GM18909 (cell line): ENCODE results near the gene OR52W1.

ENCODE experiments used
- ATAC-seq: cut with Tn5 transposase; IDR thresholded peaks from one replicate; pipeline ENCODE4 v1.9.1; 2021; ENCODE audit warnings: mild to moderate bottlenecking; ENCODE audit not compliant: unreplicated experiment, poor library complexity

Gene OR52W1, protein sequence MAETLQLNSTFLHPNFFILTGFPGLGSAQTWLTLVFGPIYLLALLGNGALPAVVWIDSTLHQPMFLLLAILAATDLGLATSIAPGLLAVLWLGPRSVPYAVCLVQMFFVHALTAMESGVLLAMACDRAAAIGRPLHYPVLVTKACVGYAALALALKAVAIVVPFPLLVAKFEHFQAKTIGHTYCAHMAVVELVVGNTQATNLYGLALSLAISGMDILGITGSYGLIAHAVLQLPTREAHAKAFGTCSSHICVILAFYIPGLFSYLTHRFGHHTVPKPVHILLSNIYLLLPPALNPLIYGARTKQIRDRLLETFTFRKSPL

DNA sequence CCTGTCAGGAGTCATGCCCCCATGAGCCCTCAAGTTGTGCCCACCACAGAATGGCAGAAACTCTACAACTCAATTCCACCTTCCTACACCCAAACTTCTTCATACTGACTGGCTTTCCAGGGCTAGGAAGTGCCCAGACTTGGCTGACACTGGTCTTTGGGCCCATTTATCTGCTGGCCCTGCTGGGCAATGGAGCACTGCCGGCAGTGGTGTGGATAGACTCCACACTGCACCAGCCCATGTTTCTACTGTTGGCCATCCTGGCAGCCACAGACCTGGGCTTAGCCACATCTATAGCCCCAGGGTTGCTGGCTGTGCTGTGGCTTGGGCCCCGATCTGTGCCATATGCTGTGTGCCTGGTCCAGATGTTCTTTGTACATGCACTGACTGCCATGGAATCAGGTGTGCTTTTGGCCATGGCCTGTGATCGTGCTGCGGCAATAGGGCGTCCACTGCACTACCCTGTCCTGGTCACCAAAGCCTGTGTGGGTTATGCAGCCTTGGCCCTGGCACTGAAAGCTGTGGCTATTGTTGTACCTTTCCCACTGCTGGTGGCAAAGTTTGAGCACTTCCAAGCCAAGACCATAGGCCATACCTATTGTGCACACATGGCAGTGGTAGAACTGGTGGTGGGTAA, at the start of gene OR52W1:
OR52W1 (plus strand) TSS at position 51 of the 637 bp plus-strand sequence; CDS start at position 51, 0 bp downstream.
- ATAC-seq = no peak

DNA sequence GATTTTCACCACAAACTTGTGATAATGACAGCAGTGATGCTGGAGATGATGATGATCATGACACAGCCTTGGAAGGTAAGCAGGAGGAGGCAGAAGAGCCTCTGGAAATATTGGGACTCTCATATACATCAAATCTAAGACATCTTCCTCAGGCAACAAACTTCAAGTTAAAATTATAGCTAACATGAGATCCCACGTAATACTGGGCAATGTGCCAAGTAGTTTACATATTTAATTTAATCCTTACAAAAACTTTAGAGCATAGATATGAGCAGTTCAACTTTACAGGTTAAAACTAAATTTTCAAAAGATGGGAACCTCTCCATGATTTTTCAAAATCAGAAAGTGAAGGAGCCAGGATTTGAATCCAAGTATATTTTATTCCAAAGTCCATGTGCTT, 47.9 kb upstream of the OR52W1 start:
- ATAC-seq = no peak

DNA sequence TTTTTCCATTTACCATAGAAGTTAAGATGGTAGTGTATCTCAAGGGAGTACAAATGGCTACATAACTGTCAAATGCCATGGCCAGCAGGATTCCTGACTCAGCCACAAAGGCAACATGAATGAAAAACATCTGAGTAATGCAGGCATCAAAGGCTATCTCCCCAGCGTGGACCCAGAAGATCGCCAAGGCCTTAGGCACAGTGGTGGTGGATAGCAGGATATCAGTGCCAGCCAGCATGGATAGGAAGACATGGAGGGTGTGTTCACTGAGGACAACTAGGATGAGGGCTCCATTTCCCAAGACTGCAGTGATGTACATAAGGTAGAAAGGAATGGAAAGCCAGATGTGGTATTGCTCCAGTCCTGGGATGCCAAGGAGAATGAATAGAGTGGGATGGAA, 46.9 kb upstream of the OR52W1 start:
- ATAC-seq = no peak

DNA sequence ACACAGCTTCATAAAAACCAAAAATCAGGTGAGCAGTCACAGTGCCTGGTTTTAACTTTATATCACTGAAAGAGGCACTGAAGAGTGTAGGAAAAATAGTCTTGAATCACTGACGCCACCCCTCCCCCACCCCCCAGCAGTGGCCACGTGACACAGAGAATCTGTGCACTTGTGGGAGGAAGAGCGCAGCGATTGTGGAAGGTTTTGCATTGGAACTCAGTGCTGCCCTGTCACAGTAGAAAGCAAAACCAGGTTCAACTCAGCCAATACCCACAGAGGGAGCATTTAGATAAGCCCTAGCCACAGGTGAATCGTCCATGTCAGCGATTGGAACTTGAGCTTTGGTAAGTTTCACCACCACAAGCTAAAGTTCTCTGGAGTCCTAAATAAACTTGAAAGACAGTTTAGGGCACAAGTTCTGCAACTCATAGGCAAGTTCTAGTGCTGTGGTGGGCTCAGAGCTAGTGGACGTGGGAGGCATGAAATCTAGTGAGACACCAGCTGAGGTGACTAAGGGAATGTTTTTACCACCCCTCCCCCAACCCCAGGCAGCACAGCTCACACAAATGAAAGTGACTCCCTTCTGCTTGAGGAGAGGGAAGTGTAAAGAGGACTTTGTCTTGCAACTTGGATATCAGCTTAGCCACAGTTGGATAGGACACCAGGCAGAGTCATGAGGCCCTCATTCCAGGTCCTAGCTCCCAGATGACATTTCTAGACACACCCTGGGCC, 42.2 kb upstream of the OR52W1 start:
- no peak for ATAC-seq

DNA sequence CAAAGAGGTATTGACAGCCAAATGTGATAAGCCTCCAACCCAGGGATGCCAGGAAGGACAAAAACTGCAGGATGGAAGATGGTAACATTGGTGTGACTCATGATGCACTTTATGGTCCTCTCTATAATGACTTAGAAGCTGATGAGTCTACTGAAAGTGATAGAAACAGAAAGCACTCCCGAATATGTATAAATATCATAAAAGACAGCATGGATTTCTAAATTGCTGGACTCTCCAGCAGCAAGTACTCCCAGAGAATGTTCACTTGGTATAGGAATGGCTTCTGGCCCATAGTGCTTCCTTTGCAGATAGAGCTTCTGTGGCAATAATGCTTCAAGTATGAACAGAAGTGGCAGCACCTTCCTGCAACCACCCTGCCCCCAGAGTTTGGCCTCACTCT, 28.8 kb upstream of the OR52W1 start, which contains the start of gene OR52B2:
OR52B2 (minus strand) TSS at position 101 of the 400 bp plus-strand sequence; CDS start at position 101, 0 bp downstream.
- no peak for ATAC-seq

DNA sequence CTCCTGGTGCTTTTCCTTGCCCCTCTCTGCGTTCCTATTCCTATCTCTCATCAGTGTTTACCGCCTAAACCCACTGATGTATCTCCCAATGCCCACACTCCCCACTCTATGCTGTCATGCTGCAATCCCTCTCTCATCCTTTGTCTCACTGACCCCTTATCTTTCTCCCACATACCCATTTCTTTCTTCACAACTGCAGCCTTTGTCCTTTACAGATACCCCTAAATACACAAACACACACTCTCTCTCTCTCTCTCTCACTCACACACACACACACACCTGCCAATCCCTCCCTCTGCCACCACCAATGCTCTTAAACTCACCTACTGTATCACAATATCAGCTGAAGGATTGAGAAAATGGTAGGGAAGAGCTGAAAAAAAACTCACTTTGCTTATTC, 23.6 kb upstream of the OR52W1 start:
- ATAC-seq = no peak

DNA sequence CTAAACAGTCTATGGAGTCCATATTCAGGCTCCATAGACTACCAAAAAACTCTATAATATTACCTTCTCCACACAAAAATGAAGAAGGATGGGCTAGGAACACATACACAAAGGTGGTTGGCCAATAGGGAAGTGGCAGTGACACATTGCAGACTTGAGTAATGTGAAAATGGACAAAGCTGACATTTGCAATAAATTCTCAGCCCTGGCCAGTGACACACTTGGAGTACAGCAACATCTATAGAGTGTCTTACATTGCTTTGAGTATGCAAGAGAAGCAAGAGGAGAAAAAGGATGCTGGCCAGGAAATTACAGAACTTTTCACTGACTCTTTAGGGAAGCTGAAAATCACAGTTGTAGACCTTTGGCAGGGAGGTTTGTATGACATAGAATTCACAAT, 7.3 kb upstream of the OR52W1 start:
- ATAC-seq = no peak

DNA sequence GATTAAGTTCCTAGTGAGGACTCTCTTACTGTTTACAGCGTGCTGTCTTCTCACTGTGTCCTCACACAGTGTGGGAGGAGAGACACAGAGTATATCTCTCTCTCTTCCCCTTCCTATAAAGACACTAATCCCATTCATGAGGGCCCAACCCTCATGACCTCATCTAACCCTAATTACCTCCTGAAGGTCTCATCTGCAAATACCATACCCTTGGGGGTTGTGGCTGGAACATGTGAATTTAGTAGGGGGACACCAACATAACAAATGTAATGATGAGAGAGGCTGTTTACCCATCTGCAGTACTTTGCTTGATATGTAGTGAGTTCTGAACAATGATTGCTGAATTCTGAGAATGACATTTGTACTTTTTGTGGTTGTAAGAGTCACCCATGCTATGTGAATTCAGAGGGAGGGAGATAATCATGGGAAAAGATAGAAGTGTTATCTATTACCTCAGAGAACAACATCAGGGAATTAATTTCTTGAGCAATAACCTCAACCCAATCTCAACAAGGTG, 4.9 kb upstream of the OR52W1 start:
- ATAC-seq = no peak

DNA sequence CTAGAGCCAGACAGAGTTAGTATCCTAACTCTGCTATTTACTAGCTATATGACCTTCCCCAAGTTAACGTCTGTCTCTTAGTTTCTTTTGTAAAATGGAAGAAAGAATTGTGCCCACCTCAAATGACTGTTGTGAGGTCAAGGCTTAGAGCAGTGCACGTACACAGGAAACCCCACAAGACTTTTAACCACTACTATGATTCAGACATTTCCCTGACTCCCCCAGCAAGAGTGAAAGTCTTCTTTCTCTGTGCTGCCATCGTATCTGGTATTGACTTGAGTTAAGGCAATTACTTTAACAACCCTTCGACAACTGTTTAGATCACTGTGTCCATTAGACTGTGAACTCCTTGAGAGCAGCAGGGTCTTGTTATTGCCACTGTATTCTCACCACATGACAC, 2.6 kb upstream of the OR52W1 start:
- ATAC-seq = no peak

DNA sequence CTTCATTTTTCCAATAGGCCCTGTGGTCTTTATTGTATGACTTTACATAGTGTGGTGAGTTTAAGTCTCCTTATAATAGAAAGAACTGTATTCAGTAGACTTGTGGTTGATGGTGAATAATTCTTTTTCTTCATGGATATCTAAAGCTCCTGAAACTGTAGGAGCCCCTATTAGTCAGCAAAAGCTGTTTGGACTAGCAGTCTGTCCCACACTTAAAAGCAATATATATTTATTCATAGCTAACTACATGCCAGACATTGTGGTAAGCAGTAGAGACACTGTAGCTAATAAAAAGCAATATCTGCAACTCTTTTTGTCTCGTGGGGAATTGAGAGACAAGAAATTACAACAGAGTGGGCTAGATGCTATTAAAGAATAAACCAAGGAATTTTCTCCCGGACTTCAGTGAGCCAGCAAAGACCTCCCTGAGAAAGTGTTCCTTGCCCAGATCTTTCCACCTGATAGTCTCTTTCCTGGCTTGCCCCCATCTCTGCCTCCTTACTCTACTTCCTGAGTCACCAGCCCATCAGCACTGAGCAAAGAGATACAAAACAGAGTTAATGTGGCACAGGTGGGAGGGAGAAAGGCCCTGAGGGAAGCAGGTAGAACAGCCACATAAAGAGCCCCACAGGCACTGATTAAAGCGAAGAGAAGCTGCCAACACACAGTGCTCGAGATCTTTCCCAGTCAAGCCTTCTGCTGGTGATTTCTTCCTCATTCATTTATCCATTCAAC, 1.4 kb upstream of the OR52W1 start:
- no peak for ATAC-seq

DNA sequence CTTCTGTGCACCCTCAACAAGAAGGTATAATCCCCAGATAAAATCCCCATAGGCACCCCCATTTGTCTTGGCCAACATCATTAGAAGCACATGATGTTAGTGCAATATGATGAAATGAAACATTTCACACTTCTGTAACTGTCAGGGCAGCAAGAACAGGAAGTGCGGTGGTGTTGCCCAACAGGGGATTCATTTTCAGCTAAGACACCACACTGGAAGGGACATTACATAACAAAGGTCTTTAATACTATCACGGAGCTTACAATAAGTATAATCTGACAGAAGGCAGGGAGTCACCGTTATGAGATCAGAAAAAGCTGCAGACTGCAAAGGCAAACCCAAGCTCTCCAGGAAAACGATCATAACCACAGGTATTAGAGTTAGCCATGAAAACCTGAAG, 2.0 kb downstream of the OR52W1 start:
- ATAC-seq = no peak

DNA sequence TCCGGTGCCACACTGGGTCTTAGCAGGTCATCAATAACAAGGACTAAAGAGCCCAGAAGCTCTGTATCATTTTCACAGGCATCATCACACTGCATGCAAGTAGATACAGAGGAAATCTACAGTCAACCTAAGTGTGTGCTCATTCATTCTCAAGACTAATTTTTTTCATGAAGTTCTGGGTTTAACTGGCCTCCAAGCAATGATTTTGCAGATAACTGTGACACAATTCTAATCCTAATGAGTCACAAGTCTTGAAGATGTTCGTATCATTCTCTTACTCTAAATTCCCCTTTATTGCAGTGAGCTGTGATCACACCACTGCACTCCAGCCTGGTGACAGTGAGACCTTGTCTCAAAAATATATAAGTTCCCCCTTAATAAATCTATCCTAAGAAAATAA, 2.5 kb downstream of the OR52W1 start:
- no peak for ATAC-seq

DNA sequence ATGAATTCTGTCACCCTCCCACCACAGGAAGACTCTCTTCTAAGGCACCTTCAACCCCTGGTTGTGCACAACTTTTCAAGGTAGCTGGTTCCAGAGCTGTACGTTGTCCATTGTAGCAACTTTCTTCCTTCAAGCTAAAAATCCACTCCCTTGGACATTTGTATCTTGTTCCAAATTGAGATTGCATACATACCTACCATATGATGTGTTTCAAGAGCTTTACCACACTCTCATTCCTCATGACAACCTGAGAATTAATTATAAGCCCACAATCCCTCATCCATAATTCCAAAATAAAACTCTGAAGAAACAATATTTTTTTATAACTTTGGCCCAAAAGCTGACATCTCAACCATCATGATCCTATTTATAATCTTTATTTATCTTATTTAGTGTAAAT, 3.0 kb downstream of the OR52W1 start:
- ATAC-seq = no peak

DNA sequence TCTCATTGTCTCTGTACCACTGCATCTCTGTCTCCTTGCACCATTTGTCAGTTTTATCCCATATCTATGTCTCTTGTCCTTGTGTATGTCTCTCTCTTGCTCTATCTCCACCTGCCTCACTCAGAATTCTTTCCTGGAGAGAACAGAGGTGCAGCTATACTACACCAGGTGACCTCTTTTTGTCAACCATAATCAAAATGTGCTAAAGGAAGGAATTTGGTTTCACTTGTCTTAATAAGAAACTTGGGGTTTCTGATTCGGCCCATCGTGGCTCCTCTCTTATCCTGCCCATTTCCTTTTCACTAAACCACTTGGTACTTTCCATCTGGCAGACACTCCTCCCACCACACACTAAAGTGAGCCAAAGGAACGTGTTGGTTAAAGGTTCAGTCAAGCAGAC, 4.3 kb downstream of the OR52W1 start:
- peak; percentile 81 for ATAC-seq

DNA sequence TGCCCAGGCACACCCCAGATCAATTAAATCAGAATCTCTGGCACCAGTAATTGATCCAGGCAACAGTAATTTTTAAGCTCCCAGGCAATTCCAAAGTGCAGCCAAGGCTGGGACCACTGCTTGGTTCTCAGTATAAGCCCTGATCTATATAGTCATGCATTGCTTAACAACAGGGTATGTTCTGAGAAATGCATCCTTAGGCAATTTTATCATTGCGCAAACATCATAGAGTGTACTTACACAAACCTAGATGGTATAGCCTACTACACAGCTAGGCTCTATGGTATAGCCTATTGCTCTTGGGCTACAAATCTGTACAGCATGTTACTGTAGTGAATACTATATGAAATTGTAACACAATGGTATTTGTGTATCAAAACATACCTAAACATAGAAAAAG, 5.7 kb downstream of the OR52W1 start:
- no peak for ATAC-seq

DNA sequence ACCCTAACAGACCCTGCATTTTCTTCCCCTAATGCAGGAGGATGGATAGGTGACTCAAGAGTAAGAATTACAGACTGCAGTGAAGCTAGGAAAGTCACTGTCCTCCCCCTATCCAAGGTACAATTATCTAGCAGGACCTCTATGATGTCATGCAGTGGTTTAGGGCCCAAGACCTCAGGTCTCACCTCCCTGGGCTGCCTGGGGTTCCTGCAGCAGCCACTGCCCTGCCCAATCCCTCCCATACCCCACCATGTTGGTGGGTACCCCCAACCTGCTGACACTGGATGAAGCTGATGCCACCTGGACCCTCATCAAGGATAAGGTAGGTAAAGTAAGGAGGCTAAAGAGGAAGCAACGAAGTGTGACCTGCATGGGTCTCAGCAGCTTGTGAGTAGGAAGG, 6.3 kb downstream of the OR52W1 start, which contains the start of gene C11orf42:
C11orf42 (plus strand) TSS at position 192 of the 400 bp plus-strand sequence; CDS start at position 251, 59 bp downstream.
- ATAC-seq = no peak

DNA sequence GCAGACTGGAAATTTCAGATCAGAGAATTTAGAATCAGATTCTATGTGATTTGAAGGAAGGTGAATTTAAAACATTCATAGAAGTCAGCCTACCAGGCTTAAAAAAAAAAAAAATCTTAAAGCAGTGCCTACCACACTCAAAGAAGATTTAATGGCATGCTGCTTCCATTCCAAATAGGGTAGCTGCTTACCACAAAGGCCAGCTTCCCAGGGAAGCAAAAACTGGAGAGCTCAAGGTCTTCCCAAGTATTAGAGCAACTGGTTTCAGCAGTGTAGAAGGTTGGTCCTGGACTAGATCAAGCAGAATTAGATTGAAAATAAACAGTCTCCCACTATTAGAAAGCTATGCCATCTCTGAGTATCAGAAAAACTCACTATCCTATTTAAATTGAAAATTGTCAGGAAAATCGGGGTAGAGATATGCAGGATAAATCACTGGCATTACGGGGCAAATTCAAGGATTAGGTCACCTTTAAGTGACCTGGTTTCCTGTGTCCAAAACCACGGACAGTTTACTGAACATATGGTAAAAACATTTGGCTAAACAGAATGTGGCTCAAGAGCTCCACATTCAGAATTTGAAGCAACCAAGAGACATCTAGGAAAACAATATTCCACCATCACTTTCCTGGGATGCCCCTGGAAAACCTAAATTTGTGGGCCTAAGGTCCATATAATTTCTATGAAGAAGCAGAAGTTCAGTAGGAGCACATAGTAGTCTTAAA, 7.6 kb downstream of the OR52W1 start:
- ATAC-seq = no peak

DNA sequence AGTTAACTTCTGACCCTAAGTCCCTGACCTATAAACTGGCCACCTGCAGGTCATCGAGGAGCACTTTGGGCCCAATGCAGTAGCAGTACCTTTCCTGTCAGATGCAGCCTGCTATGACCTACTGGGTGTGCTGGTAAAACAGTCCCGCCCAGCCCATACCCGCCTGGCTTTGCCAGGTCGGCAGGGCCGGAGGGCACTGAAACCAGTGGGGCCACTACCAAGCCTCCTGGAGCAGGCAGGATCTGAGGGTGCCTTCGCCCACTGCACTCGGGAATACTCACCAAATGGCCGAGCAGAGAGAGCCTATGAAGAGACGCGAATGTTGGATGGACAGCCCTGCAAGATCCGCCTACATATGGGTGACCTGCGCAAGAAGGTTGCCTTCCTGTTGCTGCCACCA, 10.8 kb downstream of the OR52W1 start:
- no peak for ATAC-seq

DNA sequence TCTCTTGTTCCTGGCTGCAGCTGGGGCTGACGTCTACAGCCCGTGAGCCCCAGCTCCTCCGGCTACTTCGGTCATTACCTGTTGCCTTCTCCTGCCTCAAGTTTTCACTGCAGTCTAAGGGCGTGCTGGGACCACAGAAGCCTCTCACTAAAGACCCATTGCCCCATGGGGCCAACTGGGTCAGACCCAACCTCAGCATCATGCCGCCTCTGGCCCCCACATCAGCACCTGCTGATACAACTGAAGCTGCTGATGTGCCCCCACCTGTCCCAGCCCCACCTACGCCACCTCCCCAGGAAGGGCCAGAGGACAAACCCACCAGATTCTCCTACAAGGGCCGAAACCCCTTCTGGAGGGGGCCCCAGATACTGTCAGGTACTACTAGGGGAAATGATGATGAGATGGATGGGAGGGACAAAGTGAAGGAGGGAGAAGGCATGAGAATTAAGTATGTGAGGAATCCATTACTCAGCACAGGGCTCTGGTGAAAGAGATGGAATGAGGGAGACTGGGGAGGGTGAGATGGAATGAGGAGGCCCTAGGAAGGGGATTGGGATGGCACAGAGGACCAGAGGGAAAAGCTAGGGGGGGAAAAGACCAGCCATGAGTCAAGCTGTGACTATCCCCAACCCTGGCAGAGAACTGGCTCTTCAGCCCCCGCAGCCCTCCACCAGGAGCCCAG, 11.4 kb downstream of the OR52W1 start:
- no peak for ATAC-seq
